GM18907 (cell line): ENCODE measurements around the gene MAP6.

Source experiments
- ATAC-seq: cut with Tn5 transposase; IDR thresholded peaks from one replicate; pipeline ENCODE4 v1.9.1; 2021; ENCODE audit warnings: mild to moderate bottlenecking, moderate library complexity; ENCODE audit not compliant: unreplicated experiment

The MAP6 gene

GRCh38 chr11:75554258-75555022, 114.4 kb downstream of the MAP6 start:
- no peak for ATAC-seq

- ATAC-seq, result no peak
Measured at GRCh38 chr11:75553889-75554257, 115.0 kb downstream of the MAP6 start.

- ATAC-seq, result no peak
Measured at GRCh38 chr11:75553182-75553581, 115.7 kb downstream of the MAP6 start.

GRCh38 chr11:75549370-75549958, 119.4 kb downstream of the MAP6 start:
- ATAC-seq, result no peak

- no peak for ATAC-seq
Measured at GRCh38 chr11:75548595-75549272, 120.1 kb downstream of the MAP6 start.

- ATAC-seq, result no peak
Measured at GRCh38 chr11:75547617-75548058, 121.2 kb downstream of the MAP6 start.

GRCh38 chr11:75547177-75547576, 121.7 kb downstream of the MAP6 start:
- no peak for ATAC-seq

GRCh38 chr11:75543806-75544205, 125.0 kb downstream of the MAP6 start:
- no peak for ATAC-seq

GRCh38 chr11:75542088-75542438, 126.8 kb downstream of the MAP6 start:
- no peak for ATAC-seq

GRCh38 chr11:75541193-75542087, 127.4 kb downstream of the MAP6 start:
- ATAC-seq, result no peak

- ATAC-seq, result no peak
Measured at GRCh38 chr11:75539459-75540334, 129.1 kb downstream of the MAP6 start.

GRCh38 chr11:75538150-75538942, 130.5 kb downstream of the MAP6 start:
- ATAC-seq, result no peak

- no peak for ATAC-seq
Measured at GRCh38 chr11:75537740-75538139, 131.1 kb downstream of the MAP6 start.
